B cell (primary cell): ENCODE measurements around the gene SGCA.

Experiments
- CTCF ChIP-seq: fragments of 200-600 bp; IDR thresholded peaks from one replicate; pipeline ENCODE4 v1.8.0; 2022; ENCODE audit warnings: antibody characterized with exemption, mild to moderate bottlenecking
- EZH2 ChIP-seq: IDR thresholded peaks from 2 replicates; pipeline ENCODE4 v1.6.1; 2012; ENCODE audit warnings: borderline replicate concordance, low read depth, mild to moderate bottlenecking, moderate library complexity, low read length; ENCODE audit not compliant: insufficient read depth, poor library complexity, severe bottlenecking

GRCh38 chr17:50213026-50214022 is 47.5 kb downstream of the SGCA start:
- no peak for TF ChIP-seq CTCF
- TF ChIP-seq EZH2, result no peak
